DND-41 (cell line): ENCODE results near the gene SPINT2.
A peak's percentile ranks its signal among the peaks of the same experiment; 100 is the strongest.

ENCODE experiments used
- ATAC-seq: fragments of 200-7000 bp; cut with Tn5 transposase; 3 replicates; pipeline ENCODE4 v1.9.1; 2021; ENCODE audit warnings: low read depth; ENCODE audit not compliant: insufficient read depth
- DNase-seq: peaks from one replicate; pipeline ENCODE4 v3.0.0-alpha.2; 2020
- H2AFZ ChIP-seq: 2 replicates; pipeline ENCODE4 v1.6.0; 2012; ENCODE audit warnings: low read depth, low read length
- H3K27ac ChIP-seq: 2 replicates; pipeline ENCODE4 v1.5.1; 2012; ENCODE audit warnings: low read length, inconsistent platforms
- H3K27me3 ChIP-seq: fragments of 200-600 bp; sonication (generic); 2 replicates; pipeline ENCODE4 v1.6.0; 2012; ENCODE audit warnings: low read length, mild to moderate bottlenecking, inconsistent platforms; ENCODE audit not compliant: insufficient read depth, poor library complexity
- H3K36me3 ChIP-seq: 2 replicates; pipeline ENCODE4 v1.5.1; 2012; ENCODE audit warnings: low read length, inconsistent platforms; ENCODE audit not compliant: insufficient read depth
- H3K4me1 ChIP-seq: 2 replicates; pipeline ENCODE4 v1.5.1; 2012; ENCODE audit warnings: mild to moderate bottlenecking, low read length; ENCODE audit not compliant: insufficient read depth
- H3K4me2 ChIP-seq: 2 replicates; pipeline ENCODE4 v1.6.0; 2012; ENCODE audit warnings: mild to moderate bottlenecking, moderate library complexity, low read length, inconsistent platforms; ENCODE audit not compliant: insufficient read depth
- H3K4me3 ChIP-seq, 2 experiments: fragments of 200-600 bp in 1 of 2; shearing (Covaris generic) in 1 of 2; 2 replicates each; pipeline ENCODE4 v1.5.1; 2012 to 2016; ENCODE audit warnings: inconsistent platforms in 2 of 2, low read length in 2 of 2, mild to moderate bottlenecking in 2 of 2, low read depth in 1 of 2, moderate library complexity in 1 of 2
- H3K79me2 ChIP-seq: 2 replicates; pipeline ENCODE4 v1.6.0; 2012; ENCODE audit warnings: low read length, inconsistent platforms; ENCODE audit not compliant: insufficient read depth
- H3K9ac ChIP-seq: 2 replicates; pipeline ENCODE4 v1.6.0; 2012; ENCODE audit warnings: low read depth, mild to moderate bottlenecking, inconsistent platforms, low read length, moderate library complexity
- H3K9me3 ChIP-seq: 2 replicates; pipeline ENCODE4 v1.5.1; 2012; ENCODE audit warnings: low read length, moderate library complexity, mild to moderate bottlenecking, inconsistent platforms; ENCODE audit not compliant: insufficient read depth, severe bottlenecking
- H4K20me1 ChIP-seq: 2 replicates; pipeline ENCODE4 v1.6.0; 2012; ENCODE audit warnings: low read length; ENCODE audit not compliant: insufficient read depth
- EZH2 ChIP-seq: IDR thresholded peaks from 3 replicates; pipeline ENCODE4 v1.6.1; 2012; ENCODE audit warnings: borderline replicate concordance, low read depth, mild to moderate bottlenecking, moderate library complexity, low read length, inconsistent platforms; ENCODE audit not compliant: severe bottlenecking
- TF ChIP-seq, protein P1 (sequence below): IDR thresholded peaks from 2 replicates; pipeline ENCODE4 v1.5.1; 2012; ENCODE audit warnings: borderline replicate concordance, low read length, moderate library complexity, mild to moderate bottlenecking; ENCODE audit not compliant: poor library complexity, severe bottlenecking; ENCODE audit errors: extremely low read depth

Gene SPINT2

DNA sequence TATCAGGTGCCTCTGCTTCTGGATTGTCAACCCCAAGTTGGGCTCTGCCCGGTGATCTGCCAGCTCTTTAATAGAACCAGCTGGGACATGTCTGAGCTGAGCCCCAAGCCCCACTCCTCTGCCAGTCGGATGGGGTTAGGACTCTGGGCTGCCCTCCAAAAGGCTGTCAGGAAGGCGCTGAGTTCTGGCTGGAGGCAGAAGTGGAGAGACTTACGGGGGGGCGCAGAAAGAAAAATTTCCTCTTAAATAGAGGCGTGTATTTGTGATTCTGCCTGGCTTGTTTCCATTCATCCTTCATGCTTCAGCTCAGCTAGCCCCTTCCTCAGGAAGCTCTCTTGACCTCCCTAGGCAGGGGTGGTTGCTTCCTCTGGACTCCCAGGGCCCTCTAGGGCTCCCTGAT is 54.3 kb downstream of the SPINT2 start:
- H3K79me2 ChIP-seq: peaks cover 18% of the 10 kb centered on the region
- peaks cover 32% of the 10 kb centered on the region for H3K4me1 ChIP-seq
- no peak overlapping the region for H3K4me2 ChIP-seq
- peaks cover 2% of the 10 kb centered on the region; the same call in 1 of the 2 replicates for H3K36me3 ChIP-seq
- H3K9ac ChIP-seq: no peak overlapping the region
- peaks cover 14% of the 10 kb centered on the region for H3K27me3 ChIP-seq
- H3K4me3 ChIP-seq: no peak overlapping the region
- no peak for ATAC-seq
- H2AFZ ChIP-seq: no peak overlapping the region
- no peaks in the 10 kb centered on the region for H3K9me3 ChIP-seq
- DNase-seq: no peak
- TF ChIP-seq, protein P1, sequence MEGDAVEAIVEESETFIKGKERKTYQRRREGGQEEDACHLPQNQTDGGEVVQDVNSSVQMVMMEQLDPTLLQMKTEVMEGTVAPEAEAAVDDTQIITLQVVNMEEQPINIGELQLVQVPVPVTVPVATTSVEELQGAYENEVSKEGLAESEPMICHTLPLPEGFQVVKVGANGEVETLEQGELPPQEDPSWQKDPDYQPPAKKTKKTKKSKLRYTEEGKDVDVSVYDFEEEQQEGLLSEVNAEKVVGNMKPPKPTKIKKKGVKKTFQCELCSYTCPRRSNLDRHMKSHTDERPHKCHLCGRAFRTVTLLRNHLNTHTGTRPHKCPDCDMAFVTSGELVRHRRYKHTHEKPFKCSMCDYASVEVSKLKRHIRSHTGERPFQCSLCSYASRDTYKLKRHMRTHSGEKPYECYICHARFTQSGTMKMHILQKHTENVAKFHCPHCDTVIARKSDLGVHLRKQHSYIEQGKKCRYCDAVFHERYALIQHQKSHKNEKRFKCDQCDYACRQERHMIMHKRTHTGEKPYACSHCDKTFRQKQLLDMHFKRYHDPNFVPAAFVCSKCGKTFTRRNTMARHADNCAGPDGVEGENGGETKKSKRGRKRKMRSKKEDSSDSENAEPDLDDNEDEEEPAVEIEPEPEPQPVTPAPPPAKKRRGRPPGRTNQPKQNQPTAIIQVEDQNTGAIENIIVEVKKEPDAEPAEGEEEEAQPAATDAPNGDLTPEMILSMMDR: no peak
- no peak for TF ChIP-seq EZH2
- no peak overlapping the region for H3K27ac ChIP-seq
- no peaks in the 10 kb centered on the region for H4K20me1 ChIP-seq

DNA sequence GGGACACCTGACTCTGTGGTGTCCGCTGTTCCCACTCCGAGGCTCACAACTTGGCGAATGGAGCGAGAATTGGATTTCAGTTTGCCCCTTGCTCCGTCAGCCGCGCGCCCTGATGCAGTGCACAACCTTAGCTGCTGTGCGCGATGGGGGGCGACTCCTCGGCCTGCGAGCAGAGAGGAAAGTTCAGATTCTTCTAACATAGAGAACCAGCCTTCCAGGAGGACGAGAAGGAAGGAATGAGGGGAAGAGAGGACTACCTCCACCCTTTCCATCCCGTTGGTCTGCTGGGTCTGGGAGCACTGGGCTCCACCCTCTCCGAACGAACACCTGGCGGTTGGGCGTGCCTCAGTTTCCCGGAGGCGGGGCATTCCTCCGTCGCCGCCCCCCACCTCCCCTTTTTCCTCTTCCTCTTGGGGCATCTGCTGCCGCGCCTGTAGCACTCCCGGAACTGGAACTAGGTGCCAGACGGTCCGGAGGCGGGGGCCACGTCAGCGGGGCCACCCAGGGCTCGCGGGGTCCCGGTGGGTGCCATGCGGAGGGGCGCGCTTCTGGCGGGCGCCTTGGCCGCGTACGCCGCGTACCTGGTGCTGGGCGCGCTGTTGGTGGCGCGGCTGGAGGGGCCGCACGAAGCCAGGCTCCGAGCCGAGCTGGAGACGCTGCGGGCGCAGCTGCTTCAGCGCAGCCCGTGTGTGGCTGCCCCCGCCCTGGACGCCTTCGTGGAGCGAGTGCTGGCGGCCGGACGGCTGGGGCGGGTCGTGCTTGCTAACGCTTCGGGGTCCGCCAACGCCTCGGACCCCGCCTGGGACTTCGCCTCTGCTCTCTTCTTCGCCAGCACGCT is 55.3 kb downstream of the SPINT2 start, which contains the start of gene KCNK6:
TSS of gene KCNK6 (plus strand) at position 425 of the 838 bp plus-strand sequence. CDS start at position 531, 106 bp downstream.
- Histone ChIP-seq H3K79me2 (peaks cover 10% of the 10 kb centered on the region), H3K27ac (no peak within 1 kb of the TSS), H3K27me3 (peaks cover 14% of the 10 kb centered on the region), H3K4me2 (peak within 1 kb of the TSS; percentile 67), H3K36me3 (peaks cover 2% of the 10 kb centered on the region; the same call in 1 of the 2 replicates), H3K9ac (peak within 1 kb of the TSS; percentile 43; the same call in 1 of the 2 replicates), H2AFZ (peak within 1 kb of the TSS; percentile 44), H3K4me1 (peaks cover 27% of the 10 kb centered on the region), H4K20me1 (no peaks in the 10 kb centered on the region), H3K4me3 (peak within 1 kb of the TSS in 1 of 2 experiments; percentile 52; a peak in 2 of 4 replicates), H3K9me3 (no peaks in the 10 kb centered on the region)
- TF ChIP-seq EZH2: no peak
- TF ChIP-seq, protein P1: no peak
- DNase-seq (peak; percentile 41), ATAC-seq (no peak)

DNA sequence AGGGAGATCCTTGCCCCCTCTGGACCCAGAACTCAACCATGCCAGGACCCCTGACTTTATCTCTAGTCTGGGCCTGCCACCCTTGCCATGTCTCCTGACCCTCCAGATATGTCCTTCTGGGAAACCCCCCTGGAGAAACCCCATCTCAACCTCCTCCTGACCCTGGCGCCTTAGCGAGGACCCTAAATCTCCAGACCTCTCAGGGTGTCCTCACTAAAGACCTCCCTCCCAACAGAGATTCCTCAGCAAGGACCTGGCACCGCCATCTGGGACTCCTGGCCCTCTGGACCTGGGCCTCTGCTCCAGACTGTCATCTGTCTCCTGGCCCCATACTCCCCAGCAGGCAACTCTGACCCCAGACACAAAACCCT is 56.6 kb downstream of the SPINT2 start:
- Histone ChIP-seq H3K36me3 (no peaks in the 10 kb centered on the region), H3K27ac (no peak overlapping the region), H2AFZ (no peak overlapping the region), H3K4me1 (peaks cover 20% of the 10 kb centered on the region), H4K20me1 (no peaks in the 10 kb centered on the region), H3K79me2 (no peaks in the 10 kb centered on the region), H3K4me3 (no peak overlapping the region), H3K9me3 (no peaks in the 10 kb centered on the region), H3K9ac (no peak overlapping the region), H3K4me2 (no peak overlapping the region), H3K27me3 (peaks cover 14% of the 10 kb centered on the region)
- DNase-seq: no peak
- no peak for ATAC-seq
- no peak for TF ChIP-seq EZH2
- TF ChIP-seq, protein P1: no peak
